K562 (cell line): ENCODE results near the gene CCDC82. TPM values are rescaled to one million over a fixed set of nuclear protein-coding genes. Genes with fewer than 3 reads are reported as not detected.

Experiments
- ATAC-seq: fragments of 200-7000 bp; cut with Tn5 transposase; 3 replicates; pipeline ENCODE4 v1.9.1; 2020; ENCODE audit warnings: moderate library complexity
- BruUV-seq: library from RNA; stranded (reverse); fragments of 400-500 nt; replicated peaks from 2 replicates; lab custom pipeline; 2021; lab: Mats Ljungman, UMichigan
- CTCF ChIA-PET: fragments of 300-600 bp; formaldehyde crosslinking; extraction: SDS; loops from one replicate; lab custom pipeline; 2021; ENCODE audit warnings: low intra/inter-chr PET ratio; lab: Yijun Ruan, JAX
- POLR2A ChIA-PET: fragments of 300-600, 350-650 bp; sonication (Branson Sonifier 250); formaldehyde crosslinking; extraction: SDS; loops from one replicate; lab custom pipeline; 2021; ENCODE audit warnings: antibody characterized with exemption, inconsistent platforms; lab: Yijun Ruan, JAX
- DNase-seq, 4 experiments: peaks; one replicate each; pipeline versions ENCODE4 v3.0.0 to v3.0.0-alpha.2; 2011 to 2018; ENCODE audit warnings: low spot score in 3 of 4, mixed read lengths in 3 of 4; ENCODE audit errors: extremely low read depth in 1 of 4
- FAIRE-seq: peaks from 2 replicates; lab custom pipeline; 2011; peaks lifted over from hg19 to GRCh38; lab: Jason Lieb, UNC
- H2AFZ ChIP-seq: 2 replicates; pipeline ENCODE4 v1.6.0; 2011; ENCODE audit warnings: low read depth, low read length, control low read depth, inconsistent platforms
- H3K27ac ChIP-seq: fragments of 200-600 bp; 3 replicates; pipeline ENCODE4 v1.8.0; 2011; ENCODE audit warnings: low read depth, mild to moderate bottlenecking, control low read depth, inconsistent platforms, low read length, moderate library complexity, mixed read lengths; ENCODE audit errors: extremely low read depth
- H3K27me3 ChIP-seq, 2 experiments: fragments of 300-600 bp in 1 of 2; 2 replicates in 1 of 2; 3 replicates in 1 of 2; pipeline versions ENCODE4 v1.6.0 to v1.8.0; 2011; ENCODE audit warnings: inconsistent platforms in 2 of 2, low read length in 2 of 2, mild to moderate bottlenecking in 1 of 2, mixed read lengths in 1 of 2, moderate library complexity in 1 of 2; ENCODE audit not compliant: control insufficient read depth in 2 of 2, insufficient read depth in 2 of 2
- H3K36me3 ChIP-seq: fragments of 300-600 bp; 3 replicates; pipeline ENCODE4 v1.8.0; 2011; ENCODE audit warnings: mild to moderate bottlenecking, low read length, inconsistent platforms; ENCODE audit not compliant: control insufficient read depth, insufficient read depth
- H3K4me1 ChIP-seq, 2 experiments: fragments of 200-600 bp in 1 of 2; replicated peaks in 1 of 2; 2 replicates in 1 of 2; 3 replicates in 1 of 2; pipeline versions ENCODE4 v1.5.1 to v1.8.0; 2011; ENCODE audit warnings: inconsistent platforms in 2 of 2, low read length in 2 of 2, mild to moderate bottlenecking in 1 of 2, mixed read lengths in 1 of 2, moderate library complexity in 1 of 2; ENCODE audit not compliant: control insufficient read depth in 2 of 2, insufficient read depth in 2 of 2
- H3K4me2 ChIP-seq: 2 replicates; pipeline ENCODE4 v1.6.1; 2011; ENCODE audit warnings: low read length, control low read depth, inconsistent platforms, mixed read lengths; ENCODE audit not compliant: insufficient read depth
- H3K4me3 ChIP-seq: fragments of 200-600 bp; sonication (generic), shearing (Covaris generic); 2 replicates; pipeline ENCODE4 v1.5.1; 2016; ENCODE audit warnings: control low read depth, inconsistent platforms
- H3K79me2 ChIP-seq: fragments of 200-600 bp; 3 replicates; pipeline ENCODE4 v1.8.0; 2011; ENCODE audit warnings: low read length, inconsistent platforms; ENCODE audit not compliant: control insufficient read depth, insufficient read depth
- H3K9ac ChIP-seq, 2 experiments: 2 replicates each; pipeline versions ENCODE4 v1.6.0 to v1.6.1; 2011; ENCODE audit warnings: low read depth in 2 of 2, low read length in 2 of 2, control low read depth in 1 of 2, inconsistent platforms in 1 of 2, mild to moderate bottlenecking in 1 of 2, mixed read lengths in 1 of 2; ENCODE audit not compliant: insufficient read depth in 1 of 2
- H3K9me1 ChIP-seq: one replicate; pipeline ENCODE4 v1.6.0; 2011; ENCODE audit warnings: inconsistent platforms, mild to moderate bottlenecking, low read length, moderate library complexity; ENCODE audit not compliant: control insufficient read depth, insufficient read depth
- H3K9me3 ChIP-seq: replicated peaks from 2 replicates; pipeline ENCODE4 v1.5.1; 2011; ENCODE audit warnings: low read depth, low read length, inconsistent platforms; ENCODE audit not compliant: control insufficient read depth, insufficient read depth
- H4K20me1 ChIP-seq: replicated peaks from 2 replicates; pipeline ENCODE4 v1.6.1; 2011; ENCODE audit warnings: low read length, inconsistent platforms, mixed read lengths; ENCODE audit not compliant: control insufficient read depth, insufficient read depth
- CBFA2T3 ChIP-seq: fragments of 450-650 bp; IDR thresholded peaks from 2 replicates; pipeline ENCODE4 v1.6.1; 2017
- CHCHD3 ChIP-seq: fragments of 250-450 bp; sonication (Bioruptor Pico); IDR thresholded peaks from 2 replicates; pipeline ENCODE4 v2.1.2; 2022; ENCODE audit warnings: mild to moderate bottlenecking
- CHD4 ChIP-seq: fragments of 200-600 bp; sonication (generic); IDR thresholded peaks from 3 replicates; pipeline ENCODE4 v1.6.1; 2012; ENCODE audit warnings: low read depth, mild to moderate bottlenecking, mixed read lengths, low read length, inconsistent platforms; ENCODE audit not compliant: insufficient read depth, insufficient replicate concordance, poor library complexity, severe bottlenecking
- NCOA2 ChIP-seq, 2 experiments: fragments of 450-650 bp; IDR thresholded peaks; 2 replicates each; pipeline ENCODE4 v1.6.1; 2018; ENCODE audit warnings: mild to moderate bottlenecking in 2 of 2, moderate library complexity in 1 of 2; ENCODE audit not compliant: partially characterized antibody in 2 of 2
- NUFIP1 ChIP-seq: fragments of 450-650 bp; IDR thresholded peaks from 2 replicates; pipeline ENCODE4 v1.6.1; 2018; ENCODE audit not compliant: partially characterized antibody
- POLR3G ChIP-seq: IDR thresholded peaks from 2 replicates; pipeline ENCODE4 v1.6.1; 2011; ENCODE audit not compliant: insufficient read length, insufficient replicate concordance; ENCODE audit errors: extremely low read depth
- RCOR1 ChIP-seq, 2 experiments: IDR thresholded peaks; 2 replicates each; pipeline ENCODE4 v1.6.1; 2012; ENCODE audit warnings: low read depth in 2 of 2, low read length in 2 of 2, borderline replicate concordance in 1 of 2, improper control_type of control experiment in 1 of 2
- WGBS: fragments of 100-300 bp; shearing (Covaris generic); methylation state at CpG from one replicate; pipeline ENCODE4 v1.1.6; 2016; ENCODE audit warnings: low coverage, mixed read lengths; ENCODE audit not compliant: insufficient coverage; ENCODE audit errors: missing lambda C conversion rate; 5-methylcytosine and 5-hydroxymethylcytosine counted together
- in situ Hi-C: fragments of 300-500 bp; cut with MboI; formaldehyde crosslinking; loops from 4 replicates; pipeline ENCODE4 v1.15.0; 2018; ENCODE audit warnings: inconsistent platforms, mixed read lengths
- intact Hi-C: fragments of 100-400 bp; cut with micrococcal nuclease; formaldehyde crosslinking; loops from 2 replicates; pipeline ENCODE4 v1.14.2; 2022
- polyA plus RNA-seq, 8 experiments: library from polyadenylated mRNA; depleted of rRNA in 4 of 8; stranded (reverse) in 5 of 8; unstranded in 3 of 8; fragments of >200 nt; fragmentation: Nextera tagmentation in 2 of 8; fragmentation: Illumina TruSeq in 1 of 8; extraction: Ambion mirVana in 2 of 8; extraction: Trizol in 1 of 8; gene quantifications; 2 replicates each; pipeline versions ENCODE4 v1.2.1 to v1.2.3, GENCODE V29; 2011 to 2014; ENCODE audit warnings: inconsistent platforms in 1 of 8, missing spikeins in 1 of 8
- total RNA-seq, 7 experiments: library from RNA; depleted of rRNA in 6 of 7; stranded (reverse); fragments of >200 nt in 6 of 7; fragmentation: Illumina TruSeq in 2 of 7; extraction: Trizol in 2 of 7; gene quantifications; 2 replicates each; pipeline versions ENCODE4 v1.2.1 to v1.2.3, GENCODE V29; 2011 to 2021; ENCODE audit warnings: low replicate concordance in 1 of 7

CCDC82 gene
- total and polyA plus RNA-seq, 9 of the 15 experiments (the other 6 are each of a cell fraction or from before 2014, with no cell fraction given), result 12.5 to 51.3 (median 24.5) TPM

DNA sequence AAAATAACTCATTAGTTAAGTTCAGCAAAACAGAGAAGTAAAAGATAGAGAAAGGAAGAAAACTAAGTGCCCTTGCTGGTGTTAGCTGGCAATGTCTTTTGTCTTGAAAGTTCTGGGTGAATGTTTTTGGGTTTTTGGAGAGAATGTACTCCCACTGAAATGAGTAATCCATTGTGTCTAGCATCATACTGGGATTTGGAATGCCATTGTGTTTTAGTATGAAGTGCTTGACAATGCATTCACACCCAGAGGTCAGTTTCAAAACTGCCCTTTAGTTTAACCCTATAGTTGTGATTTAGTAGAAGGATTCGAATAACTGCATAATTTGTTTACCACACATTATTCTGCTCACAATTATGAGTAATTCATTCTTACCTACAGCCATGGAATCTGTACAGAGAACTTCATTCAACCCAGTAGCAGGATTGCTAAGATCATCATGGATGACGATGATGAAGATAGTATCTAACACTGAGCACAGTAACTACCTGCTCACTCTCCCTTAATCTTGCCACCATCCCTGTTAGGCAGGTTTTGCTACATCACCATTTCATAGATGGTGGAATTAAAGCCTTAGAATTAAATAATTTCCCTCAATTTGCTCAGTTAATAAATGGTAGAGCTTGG lies 80.6 kb downstream of the CCDC82 start:
- Histone ChIP-seq H3K4me1 (peaks cover 8 to 37% of the 10 kb centered on the region in 2 experiments), H3K4me2 (no peak overlapping the region), H4K20me1 (0 out of 2 replicates have a peak, but pooled peaks cover 4% of the 10 kb centered on the region), H3K27me3 (no peaks in the 10 kb centered on the region), H3K79me2 (no peaks in the 10 kb centered on the region; the same call in 1 of the 3 replicates), H2AFZ (no peak overlapping the region), H3K9me1 (no peaks in the 10 kb centered on the region), H3K9ac (no peak overlapping the region), H3K36me3 (no peaks in the 10 kb centered on the region), H3K27ac (no peak overlapping the region), H3K9me3 (no peaks in the 10 kb centered on the region), H3K4me3 (no peak overlapping the region)
- POLR2A ChIA-PET, result interaction anchor here (0.6 to 5.9 kb wide), 4 partner anchors 12 to 1311 kb away, joined by 3 to 42 read pairs (median 3); no protein-coding TSS in a partner anchor
- in situ Hi-C loops, result no loop called here
- no peak for FAIRE-seq
- CTCF ChIA-PET, result no interaction called here
- BruUV-seq, result no TSS peak
- 45% methylated on average over 2 of the region's 2 CpGs for WGBS
- no peak for ATAC-seq
- no peak for DNase-seq
- TF ChIP-seq POLR3G (no peak), NCOA2 (IDR thresholded peaks at IDR 0.05; ENCODE audit: partially characterized antibody in 2 of 2) (no peak), CBFA2T3 (no peak), CHD4 (no peak), RCOR1 (IDR thresholded peaks at IDR 0.05; ENCODE audit: borderline replicate concordance in 1 of 2, low read depth in 2 of 2, low read length in 2 of 2) (0 out of 4 replicates have a peak, but pooled peaks of 1 of the 2 experiments have one; percentile 23), CHCHD3 (CRISPR knock-in tag) (no peak), NUFIP1 (no peak)
- intact Hi-C loops, result no loop called here
